HEK293 (cell line): ENCODE data around the gene EXOC3.

ENCODE experiments used
- CTCF ChIA-PET: fragments of 350-600 bp; formaldehyde crosslinking; extraction: SDS; loops from one replicate; lab custom pipeline; 2021; ENCODE audit warnings: antibody characterized with exemption; lab: Yijun Ruan, JAX
- POLR2A ChIA-PET: fragments of 300-600 bp; formaldehyde crosslinking; extraction: SDS; loops from one replicate; lab custom pipeline; 2020; ENCODE audit warnings: antibody characterized with exemption, inconsistent platforms; lab: Yijun Ruan, JAX
- H3K27ac ChIP-seq: fragments of 200-500 bp; sonication (Bioruptor generic); 2 replicates; pipeline ENCODE4 v1.5.1; 2014; ENCODE audit warnings: low read depth, low read length, control low read depth, inconsistent platforms; ENCODE audit errors: extremely low read depth
- H3K36me3 ChIP-seq, 2 experiments: fragments of 200-500 bp in 1 of 2; sonication (Bioruptor generic) in 1 of 2; 1 replicate in 1 of 2; 2 replicates in 1 of 2; pipeline ENCODE4 v1.5.1; 2014 to 2017; ENCODE audit warnings: inconsistent platforms in 2 of 2, low read length in 2 of 2; ENCODE audit not compliant: control insufficient read depth in 2 of 2, insufficient read depth in 1 of 2
- H3K4me1 ChIP-seq: fragments of 200-500 bp; sonication (Bioruptor generic); 2 replicates; pipeline ENCODE4 v1.5.1; 2014; ENCODE audit warnings: mild to moderate bottlenecking, low read length, inconsistent platforms; ENCODE audit not compliant: control insufficient read depth, insufficient read depth
- H3K4me3 ChIP-seq: 2 replicates; pipeline ENCODE4 v1.5.1; 2011; ENCODE audit warnings: low read depth, mild to moderate bottlenecking, control low read depth, low read length, moderate library complexity
- H3K9me3 ChIP-seq: fragments of 200-500 bp; sonication (Bioruptor generic); 2 replicates; pipeline ENCODE4 v1.5.1; 2014; ENCODE audit warnings: low read depth, low read length, inconsistent platforms; ENCODE audit not compliant: control insufficient read depth, insufficient read depth
- PRDM6 ChIP-seq: fragments of 450-650 bp; formaldehyde crosslinking; IDR thresholded peaks from 2 replicates; pipeline ENCODE4 v1.5.1; 2017; ENCODE audit warnings: missing biosample characterization, missing genetic modification characterization
- YY1 ChIP-seq: fragments of 450-650 bp; formaldehyde crosslinking; IDR thresholded peaks from 2 replicates; pipeline ENCODE4 v1.5.1; 2018; ENCODE audit warnings: missing biosample characterization, missing genetic modification characterization
- YY2 ChIP-seq: fragments of 450-650 bp; formaldehyde crosslinking; IDR thresholded peaks from 2 replicates; pipeline ENCODE4 v1.5.1; 2016; ENCODE audit warnings: missing biosample characterization, missing genetic modification characterization
- ZBTB1 ChIP-seq: fragments of 450-650 bp; formaldehyde crosslinking; IDR thresholded peaks from 2 replicates; pipeline ENCODE4 v1.5.1; 2016; ENCODE audit warnings: missing biosample characterization, missing genetic modification characterization
- ZBTB20 ChIP-seq: fragments of 450-650 bp; formaldehyde crosslinking; IDR thresholded peaks from 2 replicates; pipeline ENCODE4 v1.5.1; 2016; ENCODE audit warnings: missing biosample characterization, missing genetic modification characterization
- ZNF174 ChIP-seq: fragments of 450-650 bp; formaldehyde crosslinking; IDR thresholded peaks from 2 replicates; pipeline ENCODE4 v1.5.0; 2017; ENCODE audit warnings: missing biosample characterization, mild to moderate bottlenecking, missing genetic modification characterization
- ZNF266 ChIP-seq: fragments of 450-650 bp; formaldehyde crosslinking; IDR thresholded peaks from 2 replicates; pipeline ENCODE4 v1.5.1; 2016; ENCODE audit warnings: missing biosample characterization, missing genetic modification characterization, low read depth
- ZNF302 ChIP-seq: fragments of 450-650 bp; formaldehyde crosslinking; IDR thresholded peaks from 2 replicates; pipeline ENCODE4 v1.5.1; 2016; ENCODE audit warnings: missing biosample characterization, missing genetic modification characterization, low read depth
- ZNF311 ChIP-seq: fragments of 450-650 bp; formaldehyde crosslinking; IDR thresholded peaks from 2 replicates; pipeline ENCODE4 v1.5.1; 2017; ENCODE audit warnings: missing biosample characterization, missing genetic modification characterization, borderline replicate concordance
- ZNF394 ChIP-seq: fragments of 450-650 bp; formaldehyde crosslinking; IDR thresholded peaks from 2 replicates; pipeline ENCODE4 v1.5.1; 2016; ENCODE audit warnings: missing biosample characterization, missing genetic modification characterization, mild to moderate bottlenecking, moderate library complexity, borderline replicate concordance
- ZNF398 ChIP-seq: fragments of 450-650 bp; formaldehyde crosslinking; IDR thresholded peaks from 2 replicates; pipeline ENCODE4 v1.5.1; 2017; ENCODE audit warnings: missing biosample characterization, missing genetic modification characterization
- ZNF514 ChIP-seq: fragments of 450-650 bp; formaldehyde crosslinking; IDR thresholded peaks from 2 replicates; pipeline ENCODE4 v1.5.1; 2016; ENCODE audit warnings: missing biosample characterization, missing genetic modification characterization
- ZNF529 ChIP-seq: fragments of 450-650 bp; formaldehyde crosslinking; IDR thresholded peaks from 2 replicates; pipeline ENCODE4 v1.5.1; 2017; ENCODE audit warnings: missing genetic modification characterization, missing biosample characterization; ENCODE audit not compliant: insufficient replicate concordance
- ZNF530 ChIP-seq: fragments of 450-650 bp; formaldehyde crosslinking; IDR thresholded peaks from 2 replicates; pipeline ENCODE4 v1.5.1; 2016; ENCODE audit warnings: low read depth, missing biosample characterization, missing genetic modification characterization
- ZNF560 ChIP-seq: fragments of 450-650 bp; formaldehyde crosslinking; IDR thresholded peaks from 2 replicates; pipeline ENCODE4 v1.5.1; 2017; ENCODE audit warnings: missing biosample characterization, missing genetic modification characterization, borderline replicate concordance
- ZNF654 ChIP-seq: fragments of 450-650 bp; formaldehyde crosslinking; IDR thresholded peaks from 2 replicates; pipeline ENCODE4 v1.5.1; 2016; ENCODE audit warnings: low read depth, missing biosample characterization, missing genetic modification characterization
- ZNF768 ChIP-seq: fragments of 450-650 bp; formaldehyde crosslinking; IDR thresholded peaks from 2 replicates; pipeline ENCODE4 v1.5.1; 2018; ENCODE audit warnings: missing biosample characterization, mild to moderate bottlenecking, missing genetic modification characterization
- ZNF792 ChIP-seq: fragments of 450-650 bp; formaldehyde crosslinking; IDR thresholded peaks from 2 replicates; pipeline ENCODE4 v1.5.1; 2016; ENCODE audit warnings: missing biosample characterization, missing genetic modification characterization
- TF ChIP-seq, protein P1 (sequence below): fragments of 450-650 bp; IDR thresholded peaks from 2 replicates; pipeline ENCODE4 v1.5.1; 2018; ENCODE audit warnings: missing biosample characterization, mild to moderate bottlenecking, missing genetic modification characterization
- TF ChIP-seq, protein P2 (sequence below): fragments of 450-650 bp; formaldehyde crosslinking; IDR thresholded peaks from 2 replicates; pipeline ENCODE4 v1.5.1; 2016; ENCODE audit warnings: missing biosample characterization, missing genetic modification characterization
- TF ChIP-seq, protein P3 (sequence below): IDR thresholded peaks from 2 replicates; pipeline ENCODE4 v1.6.1; 2011; ENCODE audit warnings: mild to moderate bottlenecking, low read depth, low read length, borderline replicate concordance

EXOC3 gene

DNA sequence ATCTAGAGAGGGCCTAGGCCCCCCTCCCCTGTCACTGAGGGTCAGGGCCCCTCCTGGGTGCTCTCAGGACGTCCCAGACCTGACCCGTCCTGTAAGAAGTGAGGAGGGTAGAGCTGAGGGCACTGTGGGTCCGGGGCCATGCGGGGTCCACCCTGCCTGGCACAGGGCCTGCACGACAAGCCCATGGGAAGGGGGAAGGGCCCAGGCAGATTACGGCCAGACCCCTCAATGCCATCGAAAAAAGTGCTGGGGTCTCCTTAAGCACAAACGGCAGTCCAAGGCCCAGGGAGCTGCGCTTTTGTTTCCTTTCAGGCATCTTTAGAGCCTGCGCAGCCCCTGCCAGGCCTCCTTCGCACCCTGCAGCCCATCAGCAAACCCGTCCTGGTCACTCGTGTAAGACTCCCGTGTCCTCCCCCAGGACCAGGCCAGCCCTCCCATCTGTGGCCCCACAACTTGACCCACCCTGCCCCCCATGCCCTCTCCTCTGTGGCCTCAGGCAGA lies 4.4 kb upstream of the EXOC3 start:
- TF ChIP-seq ZNF529 (tag by site-specific recombination): no peak
- no peak for TF ChIP-seq ZNF394
- TF ChIP-seq, protein P1, sequence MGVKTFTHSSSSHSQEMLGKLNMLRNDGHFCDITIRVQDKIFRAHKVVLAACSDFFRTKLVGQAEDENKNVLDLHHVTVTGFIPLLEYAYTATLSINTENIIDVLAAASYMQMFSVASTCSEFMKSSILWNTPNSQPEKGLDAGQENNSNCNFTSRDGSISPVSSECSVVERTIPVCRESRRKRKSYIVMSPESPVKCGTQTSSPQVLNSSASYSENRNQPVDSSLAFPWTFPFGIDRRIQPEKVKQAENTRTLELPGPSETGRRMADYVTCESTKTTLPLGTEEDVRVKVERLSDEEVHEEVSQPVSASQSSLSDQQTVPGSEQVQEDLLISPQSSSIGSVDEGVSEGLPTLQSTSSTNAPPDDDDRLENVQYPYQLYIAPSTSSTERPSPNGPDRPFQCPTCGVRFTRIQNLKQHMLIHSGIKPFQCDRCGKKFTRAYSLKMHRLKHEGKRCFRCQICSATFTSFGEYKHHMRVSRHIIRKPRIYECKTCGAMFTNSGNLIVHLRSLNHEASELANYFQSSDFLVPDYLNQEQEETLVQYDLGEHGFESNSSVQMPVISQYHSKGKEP (tag by site-specific recombination): no peak
- no peak for TF ChIP-seq PRDM6
- no peak for TF ChIP-seq ZNF514 (tag by site-specific recombination)
- TF ChIP-seq ZNF398 (tag by site-specific recombination): no peak
- no peak for TF ChIP-seq ZBTB20 (tag by site-specific recombination)
- no peak for TF ChIP-seq ZNF311 (tag by site-specific recombination)
- TF ChIP-seq, protein P2, sequence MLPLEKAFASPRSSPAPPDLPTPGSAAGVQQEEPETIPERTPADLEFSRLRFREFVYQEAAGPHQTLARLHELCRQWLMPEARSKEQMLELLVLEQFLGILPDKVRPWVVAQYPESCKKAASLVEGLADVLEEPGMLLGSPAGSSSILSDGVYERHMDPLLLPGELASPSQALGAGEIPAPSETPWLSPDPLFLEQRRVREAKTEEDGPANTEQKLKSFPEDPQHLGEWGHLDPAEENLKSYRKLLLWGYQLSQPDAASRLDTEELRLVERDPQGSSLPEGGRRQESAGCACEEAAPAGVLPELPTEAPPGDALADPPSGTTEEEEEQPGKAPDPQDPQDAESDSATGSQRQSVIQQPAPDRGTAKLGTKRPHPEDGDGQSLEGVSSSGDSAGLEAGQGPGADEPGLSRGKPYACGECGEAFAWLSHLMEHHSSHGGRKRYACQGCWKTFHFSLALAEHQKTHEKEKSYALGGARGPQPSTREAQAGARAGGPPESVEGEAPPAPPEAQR: no peak
- no peak for TF ChIP-seq ZNF792 (tag by site-specific recombination)
- no peak for TF ChIP-seq ZNF530 (tag by site-specific recombination)
- no peak for TF ChIP-seq ZNF768
- TF ChIP-seq, protein P3, sequence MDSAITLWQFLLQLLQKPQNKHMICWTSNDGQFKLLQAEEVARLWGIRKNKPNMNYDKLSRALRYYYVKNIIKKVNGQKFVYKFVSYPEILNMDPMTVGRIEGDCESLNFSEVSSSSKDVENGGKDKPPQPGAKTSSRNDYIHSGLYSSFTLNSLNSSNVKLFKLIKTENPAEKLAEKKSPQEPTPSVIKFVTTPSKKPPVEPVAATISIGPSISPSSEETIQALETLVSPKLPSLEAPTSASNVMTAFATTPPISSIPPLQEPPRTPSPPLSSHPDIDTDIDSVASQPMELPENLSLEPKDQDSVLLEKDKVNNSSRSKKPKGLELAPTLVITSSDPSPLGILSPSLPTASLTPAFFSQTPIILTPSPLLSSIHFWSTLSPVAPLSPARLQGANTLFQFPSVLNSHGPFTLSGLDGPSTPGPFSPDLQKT: no peak
- no peak for TF ChIP-seq YY1
- ChIA-PET CTCF (interaction anchor here (2.0 to 2.7 kb wide), 2 partner anchors 8 to 121 kb away, joined by 15 to 22 read pairs; no protein-coding TSS in a partner anchor), POLR2A (no interaction called here)

DNA sequence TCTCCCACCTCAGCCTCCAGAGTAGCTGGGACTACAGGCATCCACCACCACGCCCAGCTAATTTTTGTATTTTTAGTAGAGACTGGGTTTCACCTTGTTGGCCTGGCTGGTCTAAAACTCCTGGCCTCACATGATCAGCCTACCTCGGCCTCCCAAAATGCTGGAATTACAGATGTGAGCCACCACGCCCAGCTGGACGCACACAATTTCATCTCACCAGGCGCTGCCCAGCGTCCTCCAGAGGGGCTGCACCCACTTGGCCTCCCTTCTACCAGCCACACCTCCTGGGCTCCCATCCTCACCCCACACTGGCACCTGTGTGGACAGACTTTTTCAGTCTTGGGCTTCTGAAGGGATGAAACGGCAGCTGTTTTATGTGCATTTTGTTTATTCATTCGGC lies 3.8 kb upstream of the EXOC3 start:
- Histone ChIP-seq H3K9me3 (no peaks in the 10 kb centered on the region), H3K36me3 (peaks cover 0 to 9% of the 10 kb centered on the region in 2 experiments; a peak in 2 of 3 replicates), H3K27ac (no peak overlapping the region), H3K4me3 (no peak overlapping the region), H3K4me1 (peaks cover 10% of the 10 kb centered on the region)
- ChIA-PET POLR2A (interaction anchor here (1.1 kb wide), 1 partner anchor 64 kb away, joined by 3 read pairs; no protein-coding TSS in a partner anchor), CTCF (interaction anchor here (1.2 to 2.7 kb wide), 3 partner anchors 7 to 123 kb away, joined by 5 to 15 read pairs (median 9); no protein-coding TSS in a partner anchor)
- TF ChIP-seq ZBTB1 (tag by site-specific recombination) (no peak), ZNF174 (tag by site-specific recombination) (no peak), ZNF560 (tag by site-specific recombination) (no peak), ZNF302 (no peak), ZNF266 (tag by site-specific recombination) (no peak), ZNF654 (no peak), ZNF530 (tag by site-specific recombination) (no peak), YY2 (no peak)

More for the DNA sequence above, 4.4 kb upstream of the EXOC3 start:
- H3K9me3 ChIP-seq: no peaks in the 10 kb centered on the region
- no peak overlapping the region for H3K4me3 ChIP-seq
- H3K36me3 ChIP-seq: peaks cover 0 to 10% of the 10 kb centered on the region in 2 experiments; a peak in 2 of 3 replicates
- H3K4me1 ChIP-seq: peaks cover 5% of the 10 kb centered on the region
- H3K27ac ChIP-seq: no peak overlapping the region
